PC-9 (cell line): ENCODE measurements around the gene ERICH2.

Experiments used
- EZH2 ChIP-seq: fragments of 200-600 bp; sonication (generic); IDR thresholded peaks from 2 replicates; pipeline ENCODE4 v1.8.0; 2017; ENCODE audit warnings: antibody characterized with exemption, low read depth
- TF ChIP-seq, protein P1 (sequence below): fragments of 200-600 bp; sonication (generic); conservative IDR thresholded peaks from 2 replicates; pipeline ENCODE4 v1.6.1; 2017; ENCODE audit warnings: mixed run types, antibody characterized with exemption, mild to moderate bottlenecking, moderate library complexity

DNA sequence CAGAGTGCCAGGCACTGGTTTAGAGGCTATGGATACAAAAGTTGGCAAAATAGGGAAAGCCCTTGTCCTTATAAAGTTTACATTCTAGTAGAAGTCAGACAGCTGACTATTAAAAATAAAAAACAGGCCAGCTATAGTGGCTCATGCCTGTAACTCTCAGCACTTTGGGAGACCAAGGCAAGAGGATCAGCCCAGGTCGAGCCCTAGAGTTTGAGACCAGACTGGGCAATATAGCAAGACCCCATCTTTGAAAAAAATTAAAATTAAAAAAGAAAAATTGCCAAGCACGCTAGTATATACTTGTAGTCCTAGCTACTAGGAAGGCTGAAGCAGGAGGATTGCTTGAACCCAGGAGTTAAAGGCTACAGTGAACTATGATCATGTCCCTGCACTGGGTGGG lies 12.5 kb downstream of the ERICH2 start:
- no peak for TF ChIP-seq EZH2
- TF ChIP-seq, protein P1, sequence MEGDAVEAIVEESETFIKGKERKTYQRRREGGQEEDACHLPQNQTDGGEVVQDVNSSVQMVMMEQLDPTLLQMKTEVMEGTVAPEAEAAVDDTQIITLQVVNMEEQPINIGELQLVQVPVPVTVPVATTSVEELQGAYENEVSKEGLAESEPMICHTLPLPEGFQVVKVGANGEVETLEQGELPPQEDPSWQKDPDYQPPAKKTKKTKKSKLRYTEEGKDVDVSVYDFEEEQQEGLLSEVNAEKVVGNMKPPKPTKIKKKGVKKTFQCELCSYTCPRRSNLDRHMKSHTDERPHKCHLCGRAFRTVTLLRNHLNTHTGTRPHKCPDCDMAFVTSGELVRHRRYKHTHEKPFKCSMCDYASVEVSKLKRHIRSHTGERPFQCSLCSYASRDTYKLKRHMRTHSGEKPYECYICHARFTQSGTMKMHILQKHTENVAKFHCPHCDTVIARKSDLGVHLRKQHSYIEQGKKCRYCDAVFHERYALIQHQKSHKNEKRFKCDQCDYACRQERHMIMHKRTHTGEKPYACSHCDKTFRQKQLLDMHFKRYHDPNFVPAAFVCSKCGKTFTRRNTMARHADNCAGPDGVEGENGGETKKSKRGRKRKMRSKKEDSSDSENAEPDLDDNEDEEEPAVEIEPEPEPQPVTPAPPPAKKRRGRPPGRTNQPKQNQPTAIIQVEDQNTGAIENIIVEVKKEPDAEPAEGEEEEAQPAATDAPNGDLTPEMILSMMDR: no peak
